Endothelial cell of hepatic sinusoid (primary cell): ENCODE measurements around the gene RTKN2.

Experiments used
- in situ Hi-C: cut with HindIII; loops from 2 replicates; pipeline ENCODE4 v1.10.0; 2017; ENCODE audit warnings: low sequenced_read_pairs

RTKN2 gene

GRCh38 chr10:62177111-62177510 lies 91.5 kb downstream of the RTKN2 start:
- in situ Hi-C loops = no loop called here

- in situ Hi-C loops = no loop called here
These were observed 93.4 kb downstream of the RTKN2 start for GRCh38 chr10:62175251-62175650.

GRCh38 chr10:62172465-62172864 lies 96.2 kb downstream of the RTKN2 start:
- in situ Hi-C loops = no loop called here

GRCh38 chr10:62171791-62172190 lies 96.9 kb downstream of the RTKN2 start:
- in situ Hi-C loops = no loop called here

GRCh38 chr10:62170732-62171131 lies 97.9 kb downstream of the RTKN2 start:
- in situ Hi-C loops = no loop called here

GRCh38 chr10:62166331-62167131 lies 102.1 kb downstream of the RTKN2 start:
- in situ Hi-C loops = no loop called here

GRCh38 chr10:62165803-62166202 lies 102.8 kb downstream of the RTKN2 start:
- in situ Hi-C loops = no loop called here

GRCh38 chr10:62163024-62163423 lies 105.6 kb downstream of the RTKN2 start:
- in situ Hi-C loops = no loop called here

GRCh38 chr10:62162261-62162981 lies 106.2 kb downstream of the RTKN2 start:
- in situ Hi-C loops = no loop called here

GRCh38 chr10:62159351-62159750 lies 109.3 kb downstream of the RTKN2 start:
- in situ Hi-C loops = no loop called here

- in situ Hi-C loops = no loop called here
These were observed 111.0 kb downstream of the RTKN2 start for GRCh38 chr10:62157601-62158000.

GRCh38 chr10:62155054-62155680 lies 113.5 kb downstream of the RTKN2 start:
- in situ Hi-C loops = no loop called here

GRCh38 chr10:62154231-62154630 lies 114.4 kb downstream of the RTKN2 start:
- in situ Hi-C loops = no loop called here

- in situ Hi-C loops = no loop called here
These were observed 115.5 kb downstream of the RTKN2 start for GRCh38 chr10:62153191-62153590.

GRCh38 chr10:62149621-62150020 lies 119.0 kb downstream of the RTKN2 start:
- in situ Hi-C loops = no loop called here

- in situ Hi-C loops = no loop called here
These were observed 120.5 kb downstream of the RTKN2 start for GRCh38 chr10:62148155-62148554.

- in situ Hi-C loops = no loop called here
These were observed 121.2 kb downstream of the RTKN2 start for GRCh38 chr10:62147425-62147824.

- in situ Hi-C loops = no loop called here
These were observed 131.7 kb downstream of the RTKN2 start for GRCh38 chr10:62136931-62137330.

- in situ Hi-C loops = no loop called here
These were observed 135.0 kb downstream of the RTKN2 start for GRCh38 chr10:62133618-62134017.
